GM19467 (cell line): ENCODE results near the gene KCNQ4.

Experiments
- ATAC-seq: cut with Tn5 transposase; IDR thresholded peaks from one replicate; pipeline ENCODE4 v1.9.1; 2021; ENCODE audit warnings: mild to moderate bottlenecking, moderate library complexity; ENCODE audit not compliant: unreplicated experiment

The KCNQ4 gene

GRCh38 chr1:40818264-40818961, 34.8 kb downstream of the KCNQ4 start:
- ATAC-seq: peak; percentile 86

GRCh38 chr1:40819101-40819500, 35.5 kb downstream of the KCNQ4 start:
- no peak for ATAC-seq

GRCh38 chr1:40820251-40820797, 36.7 kb downstream of the KCNQ4 start:
- no peak for ATAC-seq

- no peak for ATAC-seq
Measured at GRCh38 chr1:40820911-40821693, 37.5 kb downstream of the KCNQ4 start.

GRCh38 chr1:40822890-40823289, 39.3 kb downstream of the KCNQ4 start:
- ATAC-seq: no peak

- no peak for ATAC-seq
Measured at GRCh38 chr1:40823345-40823744, 39.8 kb downstream of the KCNQ4 start.

- ATAC-seq: no peak
Measured at GRCh38 chr1:40823983-40824382, 40.4 kb downstream of the KCNQ4 start.

- ATAC-seq: no peak
Measured at GRCh38 chr1:40824591-40825434, 41.2 kb downstream of the KCNQ4 start.

- no peak for ATAC-seq
Measured at GRCh38 chr1:40825435-40825788, 41.8 kb downstream of the KCNQ4 start.

- ATAC-seq: no peak
Measured at GRCh38 chr1:40825996-40826395, 42.4 kb downstream of the KCNQ4 start.

- no peak for ATAC-seq
Measured at GRCh38 chr1:40829631-40830245, 46.2 kb downstream of the KCNQ4 start.

GRCh38 chr1:40830419-40830943, 46.9 kb downstream of the KCNQ4 start:
- no peak for ATAC-seq

GRCh38 chr1:40831001-40831732, 47.6 kb downstream of the KCNQ4 start:
- ATAC-seq: no peak

- no peak for ATAC-seq
Measured at GRCh38 chr1:40833979-40834378, 50.4 kb downstream of the KCNQ4 start.

- ATAC-seq: no peak
Measured at GRCh38 chr1:40834968-40835545, 51.5 kb downstream of the KCNQ4 start.

- no peak for ATAC-seq
Measured at GRCh38 chr1:40836283-40836682, 52.7 kb downstream of the KCNQ4 start.

GRCh38 chr1:40837601-40838000, 54.0 kb downstream of the KCNQ4 start:
- no peak for ATAC-seq

GRCh38 chr1:40838045-40838979, 54.7 kb downstream of the KCNQ4 start:
- no peak for ATAC-seq
